HL-60 (cell line): Measurements from ENCODE around the gene PTPRN2.

Experiments used
- DNase-seq, 2 experiments: peaks; one replicate each; pipeline ENCODE4 v3.0.0-alpha.2; 2010 to 2020; ENCODE audit warnings: low read depth in 1 of 2, low spot score in 1 of 2
- H3K27ac ChIP-seq: fragments of 250-450 bp; sonication (Bioruptor Pico); replicated peaks from 2 replicates; pipeline ENCODE4 v1.5.1; 2020; ENCODE audit warnings: mild to moderate bottlenecking, moderate library complexity
- H3K27me3 ChIP-seq: fragments of 250-450 bp; sonication (Bioruptor Pico); 2 replicates; pipeline ENCODE4 v1.5.1; 2021; ENCODE audit warnings: mild to moderate bottlenecking, moderate library complexity; ENCODE audit not compliant: insufficient read depth, poor library complexity, severe bottlenecking
- H3K4me3 ChIP-seq: replicated peaks from 2 replicates; pipeline ENCODE4 v1.5.1; 2011; ENCODE audit warnings: mild to moderate bottlenecking, control low read depth, low read length; ENCODE audit not compliant: insufficient read depth
- GABPA ChIP-seq: IDR thresholded peaks from 2 replicates; pipeline ENCODE4 v1.6.1; 2012; ENCODE audit warnings: low read depth
- POLR2AphosphoS5 ChIP-seq: IDR thresholded peaks from 2 replicates; pipeline ENCODE4 v1.6.1; 2012; ENCODE audit warnings: low read depth
- REST ChIP-seq: IDR thresholded peaks from 2 replicates; pipeline ENCODE4 v1.6.1; 2012; ENCODE audit warnings: low read depth; ENCODE audit not compliant: insufficient replicate concordance
- SPI1 ChIP-seq: IDR thresholded peaks from 2 replicates; pipeline ENCODE4 v1.6.1; 2012; ENCODE audit warnings: low read depth, mild to moderate bottlenecking, borderline replicate concordance
- TF ChIP-seq, protein P1 (sequence below): IDR thresholded peaks from one replicate; pipeline ENCODE4 v1.5.1; 2011; ENCODE audit warnings: low read length, control low read depth, inconsistent platforms; ENCODE audit not compliant: insufficient read depth

Gene PTPRN2

GRCh38 chr7:157633465-157634185 lies 954.0 kb downstream of the PTPRN2 start:
- no peak for DNase-seq
- Histone ChIP-seq H3K4me3 (no peak overlapping the region), H3K27ac (no peak overlapping the region), H3K27me3 (peaks cover 6% of the 10 kb centered on the region)
- TF ChIP-seq GABPA (no peak), POLR2AphosphoS5 (no peak), REST (no peak), SPI1 (no peak)
- TF ChIP-seq, protein P1, sequence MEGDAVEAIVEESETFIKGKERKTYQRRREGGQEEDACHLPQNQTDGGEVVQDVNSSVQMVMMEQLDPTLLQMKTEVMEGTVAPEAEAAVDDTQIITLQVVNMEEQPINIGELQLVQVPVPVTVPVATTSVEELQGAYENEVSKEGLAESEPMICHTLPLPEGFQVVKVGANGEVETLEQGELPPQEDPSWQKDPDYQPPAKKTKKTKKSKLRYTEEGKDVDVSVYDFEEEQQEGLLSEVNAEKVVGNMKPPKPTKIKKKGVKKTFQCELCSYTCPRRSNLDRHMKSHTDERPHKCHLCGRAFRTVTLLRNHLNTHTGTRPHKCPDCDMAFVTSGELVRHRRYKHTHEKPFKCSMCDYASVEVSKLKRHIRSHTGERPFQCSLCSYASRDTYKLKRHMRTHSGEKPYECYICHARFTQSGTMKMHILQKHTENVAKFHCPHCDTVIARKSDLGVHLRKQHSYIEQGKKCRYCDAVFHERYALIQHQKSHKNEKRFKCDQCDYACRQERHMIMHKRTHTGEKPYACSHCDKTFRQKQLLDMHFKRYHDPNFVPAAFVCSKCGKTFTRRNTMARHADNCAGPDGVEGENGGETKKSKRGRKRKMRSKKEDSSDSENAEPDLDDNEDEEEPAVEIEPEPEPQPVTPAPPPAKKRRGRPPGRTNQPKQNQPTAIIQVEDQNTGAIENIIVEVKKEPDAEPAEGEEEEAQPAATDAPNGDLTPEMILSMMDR, result no peak

- H3K4me3 ChIP-seq, result no peak overlapping the region
- DNase-seq, result no peak
- peaks cover 13% of the 10 kb centered on the region for H3K27me3 ChIP-seq
- TF ChIP-seq REST (no peak), SPI1 (no peak), POLR2AphosphoS5 (no peak), GABPA (no peak)
- TF ChIP-seq, protein P1, result no peak
- H3K27ac ChIP-seq, result no peak overlapping the region
These were observed 957.2 kb downstream of the PTPRN2 start for GRCh38 chr7:157630301-157630853.

- Histone ChIP-seq H3K4me3 (no peak overlapping the region), H3K27me3 (peaks cover 13% of the 10 kb centered on the region), H3K27ac (no peak overlapping the region)
- TF ChIP-seq GABPA (no peak), REST (no peak), POLR2AphosphoS5 (no peak), SPI1 (no peak)
- TF ChIP-seq, protein P1, result no peak
- no peak for DNase-seq
These were observed 959.2 kb downstream of the PTPRN2 start for GRCh38 chr7:157628456-157628855.
